ENCODE measurements around the gene CHCHD3.

Gene CHCHD3

DNA sequence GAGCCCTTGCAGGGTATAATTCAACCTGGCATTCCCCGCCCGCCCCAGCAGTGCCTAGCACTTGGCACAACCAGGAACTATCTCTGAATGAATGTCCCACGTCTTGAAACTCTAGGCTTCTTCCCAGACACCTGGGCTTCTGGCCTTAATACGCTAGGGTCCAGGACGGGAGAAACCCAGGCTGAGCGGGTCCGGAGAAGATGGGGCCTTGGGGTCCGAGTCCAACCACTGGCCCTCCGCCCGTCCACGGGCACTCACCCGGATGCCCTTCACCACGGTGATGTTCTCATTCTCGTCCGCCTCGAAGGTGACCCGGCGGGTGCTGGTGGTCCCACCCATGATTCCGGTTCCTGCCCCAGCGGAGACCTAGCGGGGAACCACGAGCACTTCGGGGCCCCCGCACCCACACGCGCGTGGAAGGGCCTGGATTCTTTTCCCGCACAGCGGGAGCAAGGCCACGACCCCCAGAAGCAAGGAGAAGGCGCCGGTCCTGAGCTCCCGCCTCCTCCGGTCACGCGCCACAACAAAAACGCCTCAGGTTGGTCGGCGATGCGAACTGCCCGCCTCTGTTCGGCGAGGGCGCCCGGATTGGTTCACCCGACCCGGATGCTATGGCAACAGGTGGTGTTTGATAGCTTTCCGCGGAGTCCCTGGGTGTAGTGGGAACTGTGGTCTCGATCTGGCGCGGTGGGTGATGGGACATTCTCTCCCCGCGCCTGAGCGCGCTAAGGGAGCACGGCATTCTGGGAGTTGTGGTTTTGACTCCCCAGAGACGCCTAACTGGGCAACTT lies at the start of gene CHCHD3 (continued):
- TF ChIP-seq ZNF677 (tag by site-specific recombination; IDR thresholded peaks at IDR 0.05): no peak
- TF ChIP-seq, protein P1, sequence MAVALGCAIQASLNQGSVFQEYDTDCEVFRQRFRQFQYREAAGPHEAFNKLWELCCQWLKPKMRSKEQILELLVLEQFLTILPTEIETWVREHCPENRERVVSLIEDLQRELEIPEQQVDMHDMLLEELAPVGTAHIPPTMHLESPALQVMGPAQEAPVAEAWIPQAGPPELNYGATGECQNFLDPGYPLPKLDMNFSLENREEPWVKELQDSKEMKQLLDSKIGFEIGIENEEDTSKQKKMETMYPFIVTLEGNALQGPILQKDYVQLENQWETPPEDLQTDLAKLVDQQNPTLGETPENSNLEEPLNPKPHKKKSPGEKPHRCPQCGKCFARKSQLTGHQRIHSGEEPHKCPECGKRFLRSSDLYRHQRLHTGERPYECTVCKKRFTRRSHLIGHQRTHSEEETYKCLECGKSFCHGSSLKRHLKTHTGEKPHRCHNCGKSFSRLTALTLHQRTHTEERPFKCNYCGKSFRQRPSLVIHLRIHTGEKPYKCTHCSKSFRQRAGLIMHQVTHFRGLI (tag by site-specific recombination; IDR thresholded peaks at IDR 0.05): no peak
- no peak for TF ChIP-seq ZNF248 (tag by site-specific recombination; IDR thresholded peaks at IDR 0.05)
- TF ChIP-seq, protein P2, sequence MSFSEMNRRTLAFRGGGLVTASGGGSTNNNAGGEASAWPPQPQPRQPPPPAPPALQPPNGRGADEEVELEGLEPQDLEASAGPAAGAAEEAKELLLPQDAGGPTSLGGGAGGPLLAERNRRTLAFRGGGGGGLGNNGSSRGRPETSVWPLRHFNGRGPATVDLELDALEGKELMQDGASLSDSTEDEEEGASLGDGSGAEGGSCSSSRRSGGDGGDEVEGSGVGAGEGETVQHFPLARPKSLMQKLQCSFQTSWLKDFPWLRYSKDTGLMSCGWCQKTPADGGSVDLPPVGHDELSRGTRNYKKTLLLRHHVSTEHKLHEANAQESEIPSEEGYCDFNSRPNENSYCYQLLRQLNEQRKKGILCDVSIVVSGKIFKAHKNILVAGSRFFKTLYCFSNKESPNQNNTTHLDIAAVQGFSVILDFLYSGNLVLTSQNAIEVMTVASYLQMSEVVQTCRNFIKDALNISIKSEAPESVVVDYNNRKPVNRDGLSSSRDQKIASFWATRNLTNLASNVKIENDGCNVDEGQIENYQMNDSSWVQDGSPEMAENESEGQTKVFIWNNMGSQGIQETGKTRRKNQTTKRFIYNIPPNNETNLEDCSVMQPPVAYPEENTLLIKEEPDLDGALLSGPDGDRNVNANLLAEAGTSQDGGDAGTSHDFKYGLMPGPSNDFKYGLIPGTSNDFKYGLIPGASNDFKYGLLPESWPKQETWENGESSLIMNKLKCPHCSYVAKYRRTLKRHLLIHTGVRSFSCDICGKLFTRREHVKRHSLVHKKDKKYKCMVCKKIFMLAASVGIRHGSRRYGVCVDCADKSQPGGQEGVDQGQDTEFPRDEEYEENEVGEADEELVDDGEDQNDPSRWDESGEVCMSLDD (tag by site-specific recombination; IDR thresholded peaks at IDR 0.05): peak; percentile 50; the same call in 1 of the 2 replicates
- no peak for TF ChIP-seq ZNF621 (tag by site-specific recombination; IDR thresholded peaks at IDR 0.05)
- peak; percentile 78; the same call in 1 of the 2 replicates for TF ChIP-seq HOXC10 (CRISPR knock-in tag; IDR thresholded peaks at IDR 0.05)
- no peak; the same call in 1 of the 2 replicates for TF ChIP-seq ZNF394 (tag by site-specific recombination; IDR thresholded peaks at IDR 0.05; ENCODE audit: borderline replicate concordance)
- TF ChIP-seq ZBTB17 (tag by site-specific recombination; IDR thresholded peaks at IDR 0.05): peak; percentile 63
- TF ChIP-seq, protein P3, sequence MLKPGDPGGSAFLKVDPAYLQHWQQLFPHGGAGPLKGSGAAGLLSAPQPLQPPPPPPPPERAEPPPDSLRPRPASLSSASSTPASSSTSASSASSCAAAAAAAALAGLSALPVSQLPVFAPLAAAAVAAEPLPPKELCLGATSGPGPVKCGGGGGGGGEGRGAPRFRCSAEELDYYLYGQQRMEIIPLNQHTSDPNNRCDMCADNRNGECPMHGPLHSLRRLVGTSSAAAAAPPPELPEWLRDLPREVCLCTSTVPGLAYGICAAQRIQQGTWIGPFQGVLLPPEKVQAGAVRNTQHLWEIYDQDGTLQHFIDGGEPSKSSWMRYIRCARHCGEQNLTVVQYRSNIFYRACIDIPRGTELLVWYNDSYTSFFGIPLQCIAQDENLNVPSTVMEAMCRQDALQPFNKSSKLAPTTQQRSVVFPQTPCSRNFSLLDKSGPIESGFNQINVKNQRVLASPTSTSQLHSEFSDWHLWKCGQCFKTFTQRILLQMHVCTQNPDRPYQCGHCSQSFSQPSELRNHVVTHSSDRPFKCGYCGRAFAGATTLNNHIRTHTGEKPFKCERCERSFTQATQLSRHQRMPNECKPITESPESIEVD (tag by site-specific recombination; IDR thresholded peaks at IDR 0.05): no peak
- TF ChIP-seq SCRT2 (tag by site-specific recombination; IDR thresholded peaks at IDR 0.05): peak; percentile 100
- TF ChIP-seq ZNF629 (tag by site-specific recombination; IDR thresholded peaks at IDR 0.05): peak; percentile 32; the same call in 1 of the 2 replicates
- TF ChIP-seq GLI4 (tag by site-specific recombination; IDR thresholded peaks at IDR 0.05): 0 out of 2 replicates have a peak, but pooled peaks have one; percentile 67
- no peak for TF ChIP-seq SETDB1 (IDR thresholded peaks at IDR 0.05; ENCODE audit: insufficient read length, low read length)
- TF ChIP-seq ZNF19 (tag by site-specific recombination; IDR thresholded peaks at IDR 0.05; ENCODE audit: low read depth): 0 out of 2 replicates have a peak, but pooled peaks have one; percentile 7
- TF ChIP-seq ZNF366 (tag by site-specific recombination; conservative IDR thresholded peaks at IDR 0.05): no peak
- no peak for TF ChIP-seq ZNF16 (tag by site-specific recombination; IDR thresholded peaks at IDR 0.05; ENCODE audit: low read depth)
- peak; percentile 85 for TF ChIP-seq ZBTB48 (tag by site-specific recombination; IDR thresholded peaks at IDR 0.05)
- TF ChIP-seq ZNF785 (tag by site-specific recombination; IDR thresholded peaks at IDR 0.05): no peak
- no peak for TF ChIP-seq ZNF433 (tag by site-specific recombination; IDR thresholded peaks at IDR 0.05; ENCODE audit: low read depth)
- peak; percentile 97 for TF ChIP-seq ZNF561 (tag by site-specific recombination; IDR thresholded peaks at IDR 0.05; ENCODE audit: borderline replicate concordance)
- TF ChIP-seq ZNF623 (tag by site-specific recombination; IDR thresholded peaks at IDR 0.05): 0 out of 2 replicates have a peak, but pooled peaks have one; percentile 14
- no peak for TF ChIP-seq ZNF354C (tag by site-specific recombination; IDR thresholded peaks at IDR 0.05; ENCODE audit: borderline replicate concordance, low read depth)
- TF ChIP-seq ZNF626 (tag by site-specific recombination; IDR thresholded peaks at IDR 0.05): no peak
- TF ChIP-seq, protein P4, sequence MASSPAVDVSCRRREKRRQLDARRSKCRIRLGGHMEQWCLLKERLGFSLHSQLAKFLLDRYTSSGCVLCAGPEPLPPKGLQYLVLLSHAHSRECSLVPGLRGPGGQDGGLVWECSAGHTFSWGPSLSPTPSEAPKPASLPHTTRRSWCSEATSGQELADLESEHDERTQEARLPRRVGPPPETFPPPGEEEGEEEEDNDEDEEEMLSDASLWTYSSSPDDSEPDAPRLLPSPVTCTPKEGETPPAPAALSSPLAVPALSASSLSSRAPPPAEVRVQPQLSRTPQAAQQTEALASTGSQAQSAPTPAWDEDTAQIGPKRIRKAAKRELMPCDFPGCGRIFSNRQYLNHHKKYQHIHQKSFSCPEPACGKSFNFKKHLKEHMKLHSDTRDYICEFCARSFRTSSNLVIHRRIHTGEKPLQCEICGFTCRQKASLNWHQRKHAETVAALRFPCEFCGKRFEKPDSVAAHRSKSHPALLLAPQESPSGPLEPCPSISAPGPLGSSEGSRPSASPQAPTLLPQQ (tag by site-specific recombination; IDR thresholded peaks at IDR 0.05): peak; percentile 85
- TF ChIP-seq ZNF335 (tag by site-specific recombination; conservative IDR thresholded peaks at IDR 0.05): peak; percentile 99
- TF ChIP-seq GLIS1 (tag by site-specific recombination; IDR thresholded peaks at IDR 0.05): peak; percentile 82
- TF ChIP-seq ZNF660 (tag by site-specific recombination; IDR thresholded peaks at IDR 0.05): peak; percentile 27; the same call in 1 of the 2 replicates
- TF ChIP-seq, protein P5, sequence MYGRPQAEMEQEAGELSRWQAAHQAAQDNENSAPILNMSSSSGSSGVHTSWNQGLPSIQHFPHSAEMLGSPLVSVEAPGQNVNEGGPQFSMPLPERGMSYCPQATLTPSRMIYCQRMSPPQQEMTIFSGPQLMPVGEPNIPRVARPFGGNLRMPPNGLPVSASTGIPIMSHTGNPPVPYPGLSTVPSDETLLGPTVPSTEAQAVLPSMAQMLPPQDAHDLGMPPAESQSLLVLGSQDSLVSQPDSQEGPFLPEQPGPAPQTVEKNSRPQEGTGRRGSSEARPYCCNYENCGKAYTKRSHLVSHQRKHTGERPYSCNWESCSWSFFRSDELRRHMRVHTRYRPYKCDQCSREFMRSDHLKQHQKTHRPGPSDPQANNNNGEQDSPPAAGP (tag by site-specific recombination; IDR thresholded peaks at IDR 0.05): peak; percentile 42; the same call in 1 of the 2 replicates
- TF ChIP-seq ZNF239 (tag by site-specific recombination; IDR thresholded peaks at IDR 0.05): no peak
